Breast epithelium (tissue), 4 donors: Measurements from ENCODE around the gene FTCDNL1. TPM values are rescaled to one million over a fixed set of nuclear protein-coding genes. Genes with fewer than 3 reads are reported as not detected.
A peak's percentile ranks its signal among the peaks of the same experiment; 100 is the strongest.

ENCODE experiments used
- DNase-seq, 2 donors: peaks; one replicate each; pipeline ENCODE4 v3.0.0-alpha.2; 2019; ENCODE audit warnings: low spot score in 2 of 2
- H3K27ac ChIP-seq, 2 donors: fragments of 200-600 bp; sonication (generic) in 1 of 2; one replicate each; pipeline ENCODE4 v1.5.1; 2016 to 2019; ENCODE audit warnings: mild to moderate bottlenecking in 1 of 2
- H3K27me3 ChIP-seq, 2 donors: fragments of 200-600 bp; sonication (generic) in 1 of 2; one replicate each; pipeline versions ENCODE4 v1.5.1 to v1.6.0; 2017 to 2019; ENCODE audit warnings: control low read depth in 1 of 2, mild to moderate bottlenecking in 1 of 2
- H3K36me3 ChIP-seq: fragments of 200-600 bp; one replicate; pipeline ENCODE4 v1.5.1; 2019
- H3K4me1 ChIP-seq, 2 donors: fragments of 200-600 bp; sonication (generic); one replicate each; pipeline ENCODE4 v1.5.1; 2016 to 2019; ENCODE audit warnings: control low read depth in 1 of 2
- H3K4me3 ChIP-seq, 3 donors: fragments of 200-600 bp; sonication (generic); 1 replicate in 2 of 3; 2 replicates in 1 of 3; pipeline ENCODE4 v1.5.1; 2016 to 2019; ENCODE audit warnings: mild to moderate bottlenecking in 3 of 3, moderate library complexity in 2 of 3
- H3K9me3 ChIP-seq, 2 donors: fragments of 200-600 bp; sonication (generic) in 1 of 2; one replicate each; pipeline ENCODE4 v1.5.1; 2016 to 2019; ENCODE audit warnings: control low read depth in 1 of 2
- CTCF ChIP-seq, 3 donors: fragments of 450-650 bp; IDR thresholded peaks; one replicate each; pipeline ENCODE4 v1.5.1; 2016 to 2017; ENCODE audit warnings: antibody characterized with exemption in 3 of 3, mild to moderate bottlenecking in 3 of 3, moderate library complexity in 3 of 3
- POLR2A ChIP-seq: fragments of 450-650 bp; IDR thresholded peaks from one replicate; pipeline ENCODE4 v1.6.1; 2016; ENCODE audit warnings: antibody characterized with exemption, mild to moderate bottlenecking, moderate library complexity
- POLR2AphosphoS5 ChIP-seq, 3 donors: sonication (generic); formaldehyde crosslinking; IDR thresholded peaks; one replicate each; pipeline ENCODE4 v1.6.1; 2017; ENCODE audit warnings: antibody characterized with exemption in 3 of 3
- intact Hi-C: fragments of 100-400 bp; cut with DNase I; formaldehyde crosslinking; loops from one replicate; pipeline ENCODE4 v1.15.1; 2023; ENCODE audit warnings: low total_unique reads
- total RNA-seq, 3 donors: library from RNA; depleted of rRNA; stranded (reverse); fragments of >200 nt; gene quantifications; one replicate each; pipeline ENCODE4 v1.1.0, GENCODE V29; 2016

The FTCDNL1 gene
- total RNA-seq, 3 donors from 2014 or later = 3.7 to 5.9 (median 5.2) TPM

DNA sequence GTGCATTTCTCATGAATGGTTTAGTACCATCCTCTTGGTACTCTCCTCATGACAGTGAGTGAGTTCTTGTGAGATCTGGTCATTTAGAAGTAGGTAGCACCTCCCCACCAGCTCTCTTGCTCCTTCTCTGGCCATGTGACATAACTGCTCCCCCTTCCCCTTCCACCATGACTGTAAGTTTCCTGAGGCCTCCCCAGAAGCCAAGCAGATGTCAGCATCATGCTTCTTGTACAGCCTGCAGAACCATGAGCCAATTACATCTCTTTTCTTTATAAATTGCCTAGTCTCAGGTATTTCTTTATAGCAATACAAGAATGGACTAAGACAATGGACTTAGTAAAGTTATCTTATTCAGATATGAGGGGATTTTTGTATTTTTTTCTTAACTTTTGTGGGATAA is 43.0 kb downstream of the FTCDNL1 start:
- TF ChIP-seq CTCF (IDR thresholded peaks at IDR 0.05) = no peak
- TF ChIP-seq POLR2AphosphoS5 (IDR thresholded peaks at IDR 0.05) = no peak
- no peak for TF ChIP-seq POLR2A
- no peaks in the 10 kb centered on the region for H3K27me3 ChIP-seq
- no peak for DNase-seq
- no peaks in the 10 kb centered on the region for H3K4me1 ChIP-seq
- no peak overlapping the region for H3K27ac ChIP-seq
- H3K9me3 ChIP-seq = no peaks in the 10 kb centered on the region
- intact Hi-C loops = no loop called here
- no peaks in the 10 kb centered on the region for H3K36me3 ChIP-seq
- no peak overlapping the region for H3K4me3 ChIP-seq

- no peak overlapping the region for H3K4me3 ChIP-seq
- H3K36me3 ChIP-seq = no peaks in the 10 kb centered on the region
- no peak for TF ChIP-seq CTCF (IDR thresholded peaks at IDR 0.05)
- no peak for TF ChIP-seq POLR2AphosphoS5 (IDR thresholded peaks at IDR 0.05)
- TF ChIP-seq POLR2A = no peak
- no peaks in the 10 kb centered on the region for H3K9me3 ChIP-seq
- no peaks in the 10 kb centered on the region for H3K4me1 ChIP-seq
- H3K27ac ChIP-seq = no peak overlapping the region
- intact Hi-C loops = no loop called here
- no peaks in the 10 kb centered on the region for H3K27me3 ChIP-seq
- no peak for DNase-seq
These were observed 44.8 kb downstream of the FTCDNL1 start for GRCh38 chr2:199806179-199806578.

DNA sequence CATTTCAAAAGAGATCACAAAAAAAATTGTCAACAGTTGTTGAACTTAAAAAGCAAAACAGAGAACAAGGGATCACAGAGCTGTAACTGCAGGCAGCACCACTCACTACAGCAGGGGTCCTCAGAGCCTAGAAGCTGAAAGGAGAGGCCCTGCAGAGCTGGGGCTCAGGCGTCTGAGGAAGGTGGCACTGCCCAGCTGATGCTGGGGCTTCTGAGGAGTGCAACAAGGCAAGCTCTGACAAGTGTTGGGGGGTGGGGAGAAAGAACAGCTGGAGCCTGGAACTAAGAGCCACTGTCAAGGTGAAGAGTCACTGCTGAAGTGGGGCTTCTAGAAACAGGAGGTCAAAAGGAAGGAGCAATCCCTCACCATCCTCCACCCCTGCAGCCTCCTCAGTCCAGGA is 46.2 kb downstream of the FTCDNL1 start:
- DNase-seq = no peak
- Histone ChIP-seq H3K4me3 (no peak overlapping the region), H3K9me3 (no peaks in the 10 kb centered on the region), H3K27me3 (no peaks in the 10 kb centered on the region), H3K27ac (no peak overlapping the region), H3K36me3 (no peaks in the 10 kb centered on the region), H3K4me1 (no peaks in the 10 kb centered on the region)
- intact Hi-C loops = no loop called here
- no peak for TF ChIP-seq POLR2AphosphoS5 (IDR thresholded peaks at IDR 0.05)
- TF ChIP-seq CTCF (IDR thresholded peaks at IDR 0.05) = no peak

DNA sequence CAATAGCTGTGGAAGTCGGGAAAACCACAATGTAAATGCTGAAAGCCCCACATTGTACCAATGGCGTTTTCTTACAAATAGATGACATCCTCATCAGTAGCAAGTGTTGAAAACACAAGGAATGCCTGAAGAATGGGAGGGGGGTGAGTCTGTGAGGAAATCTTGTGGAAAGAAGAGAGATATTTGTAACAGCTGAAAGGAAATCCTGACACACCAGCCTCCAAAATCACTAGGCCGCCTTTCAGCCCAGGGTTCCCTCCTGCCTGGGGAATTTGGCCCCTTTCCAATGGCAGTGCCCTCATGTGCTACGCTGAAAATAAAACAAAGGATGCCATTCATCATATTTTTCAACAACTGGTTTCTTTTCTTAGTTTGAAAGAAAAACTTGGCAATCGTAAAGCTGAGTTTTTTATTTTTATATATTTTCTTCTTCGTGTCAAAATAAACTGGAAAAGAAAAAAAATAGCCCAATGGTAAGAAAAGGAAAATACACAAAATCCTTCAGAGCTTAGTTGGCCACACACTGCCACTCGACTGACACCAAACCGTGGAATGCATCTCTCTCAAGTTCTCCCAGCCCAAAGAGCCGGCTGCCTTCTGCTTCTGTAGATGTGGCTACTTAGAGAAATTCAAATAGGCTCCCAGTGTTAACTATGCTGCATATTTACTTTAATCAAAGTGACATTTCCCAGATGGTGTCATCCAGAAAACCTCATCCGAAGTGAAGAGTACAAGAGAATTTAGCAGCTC is 52.0 kb downstream of the FTCDNL1 start:
- peak in 1 of 2 donors; percentile 72 for DNase-seq
- H3K27ac ChIP-seq = peak overlapping the region; percentile 22 to 56

More for the DNA sequence above, 52.0 kb downstream of the FTCDNL1 start:
- Histone ChIP-seq H3K4me1 (no peaks in the 10 kb centered on the region), H3K27me3 (no peaks in the 10 kb centered on the region), H3K9me3 (no peaks in the 10 kb centered on the region), H3K36me3 (no peaks in the 10 kb centered on the region), H3K4me3 (no peak overlapping the region)
- no peak for TF ChIP-seq POLR2AphosphoS5 (IDR thresholded peaks at IDR 0.05)
- TF ChIP-seq CTCF (IDR thresholded peaks at IDR 0.05) = no peak
- no peak for TF ChIP-seq POLR2A
- intact Hi-C loops = no loop called here
